ENCODE data around the gene CRACR2A. TPM values are rescaled to one million over a fixed set of nuclear protein-coding genes. Genes with fewer than 3 reads are reported as not detected.

Gene CRACR2A
- total and polyA plus RNA-seq, 2 of the 4 experiments (the other 2 are of a cell fraction) = 0.54 to 0.60 TPM

DNA sequence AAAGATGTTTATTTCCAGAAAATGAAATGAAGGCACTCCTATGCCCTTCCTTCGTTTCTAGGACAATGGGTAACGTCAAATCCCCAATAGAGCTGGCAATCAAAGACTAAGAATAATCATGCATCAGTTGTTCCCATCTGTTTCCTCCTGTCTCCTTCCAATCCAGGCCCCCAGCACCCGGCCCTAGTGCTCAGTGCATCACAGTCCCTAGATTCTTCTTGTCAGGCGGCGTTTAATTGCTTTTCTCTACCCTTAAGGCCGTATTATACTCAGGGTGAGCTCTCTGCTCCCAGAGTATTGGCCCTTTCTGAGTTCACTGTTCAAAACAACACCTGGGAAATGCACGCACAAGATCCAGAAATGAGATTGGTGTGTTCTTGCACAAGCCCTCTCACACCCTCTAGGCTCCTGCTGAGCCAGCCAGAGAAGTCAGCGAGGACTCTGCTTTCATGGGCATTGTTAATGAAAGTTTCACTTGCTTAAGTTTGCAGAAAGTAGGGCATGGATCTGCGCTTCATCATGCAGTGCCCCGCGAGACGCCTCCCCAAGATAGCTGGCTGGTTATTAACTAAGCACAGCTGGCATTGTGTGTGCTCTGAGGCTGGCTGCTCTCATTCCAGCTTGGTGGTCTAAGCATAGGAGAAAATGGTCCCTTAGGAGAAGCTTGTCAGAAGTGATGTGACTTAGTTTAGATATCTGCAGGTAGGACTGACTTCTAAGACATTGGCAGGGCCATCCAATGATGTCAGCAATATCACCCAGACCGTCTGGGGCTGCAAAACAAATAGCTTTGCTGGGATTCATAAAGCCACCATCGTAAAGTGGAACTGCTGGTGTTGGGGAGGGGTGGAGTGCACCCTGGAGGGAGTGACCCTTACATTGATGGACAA lies 28.7 kb downstream of the CRACR2A start:
- peaks cover 20% of the 10 kb centered on the region for H3K27me3 ChIP-seq (ENCODE audit: control insufficient read depth, insufficient read depth, low read length)
- H3K18ac ChIP-seq (ENCODE audit: low read depth, low read length) = no peak overlapping the region
- WGBS, 2 experiments (ENCODE audit: extremely low coverage in 2 of 2, insufficient read length in 1 of 2) = 44% methylated on average over 3 of the region's 14 CpGs; no CpG with 5 or more reads in 1 of the 2 experiments
- no peak overlapping the region for H3K14ac ChIP-seq (replicated peaks; ENCODE audit: low read depth, low read length)
- H3K36me3 ChIP-seq (ENCODE audit: control insufficient read depth, insufficient read depth, low read length) = no peaks in the 10 kb centered on the region
- DNase-seq (no peak), ATAC-seq (ENCODE audit: low read depth) (no peak)
- no peak overlapping the region for H2BK5ac ChIP-seq (ENCODE audit: low read depth, low read length, poor library complexity, severe bottlenecking)
- no peak overlapping the region for H2AFZ ChIP-seq (replicated peaks; ENCODE audit: low read length, poor library complexity)
- no peak overlapping the region for H3K4ac ChIP-seq (ENCODE audit: low read depth, low read length)
- H2AK9ac ChIP-seq (replicated peaks; ENCODE audit: low read depth, low read length, poor library complexity) = no peak overlapping the region
- no peak overlapping the region for H3K27ac ChIP-seq (ENCODE audit: insufficient read depth, low read length)
- no peak overlapping the region for H2BK20ac ChIP-seq (ENCODE audit: low read depth, low read length)
- H2BK15ac ChIP-seq (ENCODE audit: low read depth, low read length) = no peak overlapping the region
- no peak overlapping the region for H3K23ac ChIP-seq (ENCODE audit: low read depth, low read length)
- no TSS peak for BruUV-seq (replicated peaks)
- no peaks in the 10 kb centered on the region for H3K9me3 ChIP-seq (ENCODE audit: control insufficient read depth, insufficient read depth, low read length)
- dilution Hi-C loops (cut with HindIII; ENCODE audit: low sequenced_read_pairs, unreplicated experiment) (no loop called here), intact Hi-C loops (cut with micrococcal nuclease) (no loop called here), in situ Hi-C loops (cut with MboI; ENCODE audit: low sequenced_read_pairs) (no loop called here)
- H2AK5ac ChIP-seq (ENCODE audit: low read depth, low read length) = no peak overlapping the region
- H3K9ac ChIP-seq (ENCODE audit: low read depth, low read length) = no peak overlapping the region
- H3K79me1 ChIP-seq (ENCODE audit: low read depth in 1 of 2, low read length in 2 of 2) = no peaks in the 10 kb centered on the region
- peaks cover 3% of the 10 kb centered on the region; the same call in 1 of the 2 replicates for H3K9me1 ChIP-seq (ENCODE audit: insufficient read depth, low read length)
- CTCF ChIA-PET = no interaction called here
- no peak overlapping the region for H2BK120ac ChIP-seq (ENCODE audit: low read depth, low read length)
- no peak overlapping the region for H4K8ac ChIP-seq (ENCODE audit: low read depth in 2 of 2, low read length in 2 of 2)
- H3K4me2 ChIP-seq (ENCODE audit: low read depth, low read length) = no peak overlapping the region
- no peak overlapping the region for H3K4me3 ChIP-seq (ENCODE audit: insufficient read depth, low read depth, low read length)
- H4K91ac ChIP-seq (ENCODE audit: insufficient read depth, low read depth, low read length) = no peak overlapping the region
- POLR2A ChIA-PET (ENCODE audit: unreplicated experiment) = no interaction called here
- H4K5ac ChIP-seq (ENCODE audit: low read depth, low read length) = no peak overlapping the region
- H3K4me1 ChIP-seq (ENCODE audit: control insufficient read depth, insufficient read depth, low read length) = no peaks in the 10 kb centered on the region
- no peak overlapping the region for H3K56ac ChIP-seq (ENCODE audit: extremely low read depth, insufficient read depth, low read length)
- no peaks in the 10 kb centered on the region for H4K20me1 ChIP-seq (ENCODE audit: insufficient read depth, low read length)
- TF ChIP-seq FOS (IDR thresholded peaks at IDR 0.05; ENCODE audit: low read depth, low read length) = no peak
- TF ChIP-seq SMC3 (IDR thresholded peaks at IDR 0.05; ENCODE audit: low read depth, low read length) = no peak
- no peak for TF ChIP-seq BHLHE40 (IDR thresholded peaks at IDR 0.05; ENCODE audit: low read depth, low read length)
- TF ChIP-seq MXI1 (IDR thresholded peaks at IDR 0.05; ENCODE audit: borderline replicate concordance, low read depth, low read length) = no peak
- TF ChIP-seq MAFK (IDR thresholded peaks at IDR 0.05; ENCODE audit: low read depth, low read length) = no peak
- TF ChIP-seq MAZ (IDR thresholded peaks at IDR 0.05; ENCODE audit: borderline replicate concordance, low read depth, low read length) = no peak
- TF ChIP-seq, protein P1, sequence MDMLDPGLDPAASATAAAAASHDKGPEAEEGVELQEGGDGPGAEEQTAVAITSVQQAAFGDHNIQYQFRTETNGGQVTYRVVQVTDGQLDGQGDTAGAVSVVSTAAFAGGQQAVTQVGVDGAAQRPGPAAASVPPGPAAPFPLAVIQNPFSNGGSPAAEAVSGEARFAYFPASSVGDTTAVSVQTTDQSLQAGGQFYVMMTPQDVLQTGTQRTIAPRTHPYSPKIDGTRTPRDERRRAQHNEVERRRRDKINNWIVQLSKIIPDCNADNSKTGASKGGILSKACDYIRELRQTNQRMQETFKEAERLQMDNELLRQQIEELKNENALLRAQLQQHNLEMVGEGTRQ (IDR thresholded peaks at IDR 0.05; ENCODE audit: low read depth, low read length) = no peak
- no peak for TF ChIP-seq RAD21 (IDR thresholded peaks at IDR 0.05; ENCODE audit: low read length)
- TF ChIP-seq NFE2L2 (IDR thresholded peaks at IDR 0.05; ENCODE audit: low read depth, low read length) = no peak
- TF ChIP-seq, protein P2, sequence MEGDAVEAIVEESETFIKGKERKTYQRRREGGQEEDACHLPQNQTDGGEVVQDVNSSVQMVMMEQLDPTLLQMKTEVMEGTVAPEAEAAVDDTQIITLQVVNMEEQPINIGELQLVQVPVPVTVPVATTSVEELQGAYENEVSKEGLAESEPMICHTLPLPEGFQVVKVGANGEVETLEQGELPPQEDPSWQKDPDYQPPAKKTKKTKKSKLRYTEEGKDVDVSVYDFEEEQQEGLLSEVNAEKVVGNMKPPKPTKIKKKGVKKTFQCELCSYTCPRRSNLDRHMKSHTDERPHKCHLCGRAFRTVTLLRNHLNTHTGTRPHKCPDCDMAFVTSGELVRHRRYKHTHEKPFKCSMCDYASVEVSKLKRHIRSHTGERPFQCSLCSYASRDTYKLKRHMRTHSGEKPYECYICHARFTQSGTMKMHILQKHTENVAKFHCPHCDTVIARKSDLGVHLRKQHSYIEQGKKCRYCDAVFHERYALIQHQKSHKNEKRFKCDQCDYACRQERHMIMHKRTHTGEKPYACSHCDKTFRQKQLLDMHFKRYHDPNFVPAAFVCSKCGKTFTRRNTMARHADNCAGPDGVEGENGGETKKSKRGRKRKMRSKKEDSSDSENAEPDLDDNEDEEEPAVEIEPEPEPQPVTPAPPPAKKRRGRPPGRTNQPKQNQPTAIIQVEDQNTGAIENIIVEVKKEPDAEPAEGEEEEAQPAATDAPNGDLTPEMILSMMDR (conservative IDR thresholded peaks at IDR 0.05; ENCODE audit: low read depth, low read length) = no peak
- no peak for TF ChIP-seq POLR2A (IDR thresholded peaks at IDR 0.05; ENCODE audit: low read depth, low read length)
- TF ChIP-seq CHD1 (IDR thresholded peaks at IDR 0.05; ENCODE audit: low read depth, low read length) = no peak
- no peak for TF ChIP-seq RCOR1 (IDR thresholded peaks at IDR 0.05; ENCODE audit: insufficient replicate concordance, low read length)
- TF ChIP-seq RFX5 (IDR thresholded peaks at IDR 0.05; ENCODE audit: low read depth, low read length) = no peak
- TF ChIP-seq, protein P3, sequence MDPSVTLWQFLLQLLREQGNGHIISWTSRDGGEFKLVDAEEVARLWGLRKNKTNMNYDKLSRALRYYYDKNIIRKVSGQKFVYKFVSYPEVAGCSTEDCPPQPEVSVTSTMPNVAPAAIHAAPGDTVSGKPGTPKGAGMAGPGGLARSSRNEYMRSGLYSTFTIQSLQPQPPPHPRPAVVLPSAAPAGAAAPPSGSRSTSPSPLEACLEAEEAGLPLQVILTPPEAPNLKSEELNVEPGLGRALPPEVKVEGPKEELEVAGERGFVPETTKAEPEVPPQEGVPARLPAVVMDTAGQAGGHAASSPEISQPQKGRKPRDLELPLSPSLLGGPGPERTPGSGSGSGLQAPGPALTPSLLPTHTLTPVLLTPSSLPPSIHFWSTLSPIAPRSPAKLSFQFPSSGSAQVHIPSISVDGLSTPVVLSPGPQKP (IDR thresholded peaks at IDR 0.05; ENCODE audit: borderline replicate concordance, low read depth, low read length) = no peak

All from IMR-90 (cell line).